Transverse colon (tissue), 4 donors: ENCODE data around the gene ZAR1. TPM values are rescaled to one million over a fixed set of nuclear protein-coding genes. Genes with fewer than 3 reads are reported as not detected.

Experiments used
- DNase-seq: peaks from one replicate; pipeline ENCODE4 v3.0.0-alpha.2; 2019
- H3K27ac ChIP-seq, 4 donors: fragments of 200-600 bp; sonication (generic); 2 replicates each; pipeline ENCODE4 v1.5.1; 2016 to 2018; ENCODE audit warnings: inconsistent platforms in 4 of 4
- H3K27me3 ChIP-seq: fragments of 200-600 bp; sonication (generic); 2 replicates; pipeline ENCODE4 v1.5.1; 2017; ENCODE audit warnings: inconsistent platforms
- H3K36me3 ChIP-seq, 4 donors: fragments of 200-600 bp; sonication (generic); 2 replicates each; pipeline ENCODE4 v1.5.1; 2017 to 2019; ENCODE audit warnings: inconsistent platforms in 4 of 4
- H3K4me1 ChIP-seq, 4 donors: fragments of 200-600 bp; sonication (generic); 2 replicates each; pipeline ENCODE4 v1.5.1; 2017 to 2020; ENCODE audit warnings: inconsistent platforms in 4 of 4
- H3K4me3 ChIP-seq, 4 donors: fragments of 200-600 bp; sonication (generic); 1 replicate in 1 of 4; 2 replicates in 3 of 4; pipeline versions ENCODE4 v1.5.1 to v1.6.1; 2017 to 2019; ENCODE audit warnings: inconsistent platforms in 4 of 4
- H3K9me3 ChIP-seq, 2 donors: fragments of 200-600 bp; sonication (generic); 2 replicates each; pipeline ENCODE4 v1.5.1; 2017 to 2019; ENCODE audit warnings: inconsistent platforms in 2 of 2
- EP300 ChIP-seq: sonication (generic); formaldehyde crosslinking; IDR thresholded peaks from one replicate; pipeline ENCODE4 v1.6.1; 2017; ENCODE audit warnings: antibody characterized with exemption, low read depth
- POLR2A ChIP-seq: fragments of 450-650 bp; IDR thresholded peaks from one replicate; pipeline ENCODE4 v1.6.1; 2016; ENCODE audit warnings: antibody characterized with exemption, mild to moderate bottlenecking, moderate library complexity
- POLR2AphosphoS5 ChIP-seq, 3 donors: sonication (generic); formaldehyde crosslinking; IDR thresholded peaks; one replicate each; pipeline ENCODE4 v1.6.1; 2016; ENCODE audit warnings: antibody characterized with exemption in 3 of 3
- WGBS, 2 donors: methylation state at CpG; one replicate each; pipeline ENCODE4 v1.1.5; 2018; ENCODE audit warnings: low coverage in 1 of 2; 5-methylcytosine and 5-hydroxymethylcytosine counted together
- in situ Hi-C, 4 donors: fragments of 200-750 bp; cut with MboI; loops; one replicate each; pipeline versions ENCODE4 v1.15.0 to v1.15.1; 2017; ENCODE audit warnings: low sequenced_read_pairs in 3 of 4, low pct_ligation_motif_present in 1 of 4, low pct_unique_long_range_greater_than_20kb in 1 of 4
- intact Hi-C: fragments of 100-400 bp; cut with DNase I; formaldehyde crosslinking; loops from one replicate; pipeline ENCODE4 v1.15.1; 2023; ENCODE audit warnings: low total_unique reads
- total RNA-seq, 4 donors: library from RNA; depleted of rRNA; stranded (reverse); fragments of >200 nt; gene quantifications; one replicate each; pipeline ENCODE4 v1.1.0, GENCODE V29; 2016
- TF ChIP-seq, protein P1 (sequence below), 5 experiments: fragments of 200-600 bp in 3 of 5; fragments of 450-650 bp in 2 of 5; sonication (generic) in 3 of 5; IDR thresholded peaks; 1 replicate in 2 of 5; 2 replicates in 3 of 5; pipeline ENCODE4 v1.5.1; 2016 to 2017; ENCODE audit warnings: antibody characterized with exemption in 5 of 5, inconsistent platforms in 3 of 5, mild to moderate bottlenecking in 2 of 5, moderate library complexity in 1 of 5

Gene ZAR1
- total RNA-seq, 4 donors from 2014 or later, result not detected

DNA sequence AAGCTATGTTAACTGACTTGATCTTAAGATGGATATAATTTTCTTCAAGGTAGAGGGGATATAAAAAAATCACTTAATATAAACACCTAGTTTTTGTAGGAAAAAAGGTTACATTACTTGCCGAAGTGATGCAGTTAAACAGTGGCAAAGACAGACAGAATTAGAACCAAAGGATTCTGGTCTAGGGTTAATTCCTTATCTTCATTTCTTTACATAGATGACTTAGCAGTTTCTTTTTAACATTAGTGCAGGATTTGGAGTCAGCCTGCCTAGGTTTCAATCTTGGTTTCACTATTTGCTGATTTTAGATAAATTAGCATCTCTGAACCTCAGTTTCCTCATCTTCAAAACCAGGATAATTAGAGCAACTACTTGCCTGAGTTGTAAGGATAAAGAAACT is 14.3 kb downstream of the ZAR1 start:
- Histone ChIP-seq H3K27ac (no peak overlapping the region), H3K4me1 (no peaks in the 10 kb centered on the region), H3K36me3 (peaks cover 0 to 42% (median 23%) of the 10 kb centered on the region in 4 donors), H3K9me3 (no peaks in the 10 kb centered on the region), H3K4me3 (no peak overlapping the region), H3K27me3 (no peaks in the 10 kb centered on the region)
- TF ChIP-seq POLR2AphosphoS5 (IDR thresholded peaks at IDR 0.05), result no peak
- TF ChIP-seq EP300, result no peak
- TF ChIP-seq, protein P1, sequence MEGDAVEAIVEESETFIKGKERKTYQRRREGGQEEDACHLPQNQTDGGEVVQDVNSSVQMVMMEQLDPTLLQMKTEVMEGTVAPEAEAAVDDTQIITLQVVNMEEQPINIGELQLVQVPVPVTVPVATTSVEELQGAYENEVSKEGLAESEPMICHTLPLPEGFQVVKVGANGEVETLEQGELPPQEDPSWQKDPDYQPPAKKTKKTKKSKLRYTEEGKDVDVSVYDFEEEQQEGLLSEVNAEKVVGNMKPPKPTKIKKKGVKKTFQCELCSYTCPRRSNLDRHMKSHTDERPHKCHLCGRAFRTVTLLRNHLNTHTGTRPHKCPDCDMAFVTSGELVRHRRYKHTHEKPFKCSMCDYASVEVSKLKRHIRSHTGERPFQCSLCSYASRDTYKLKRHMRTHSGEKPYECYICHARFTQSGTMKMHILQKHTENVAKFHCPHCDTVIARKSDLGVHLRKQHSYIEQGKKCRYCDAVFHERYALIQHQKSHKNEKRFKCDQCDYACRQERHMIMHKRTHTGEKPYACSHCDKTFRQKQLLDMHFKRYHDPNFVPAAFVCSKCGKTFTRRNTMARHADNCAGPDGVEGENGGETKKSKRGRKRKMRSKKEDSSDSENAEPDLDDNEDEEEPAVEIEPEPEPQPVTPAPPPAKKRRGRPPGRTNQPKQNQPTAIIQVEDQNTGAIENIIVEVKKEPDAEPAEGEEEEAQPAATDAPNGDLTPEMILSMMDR (IDR thresholded peaks at IDR 0.05), result no peak
- TF ChIP-seq POLR2A, result no peak
- intact Hi-C loops, result no loop called here
- in situ Hi-C loops, result loop anchor here in 1 of 4 donors (25.0 kb wide), 1 partner anchor 617 kb away; no protein-coding TSS in a partner anchor
- 25 to 44% methylated on average over 1 of the region's 1 CpG for WGBS, 2 donors
- no peak for DNase-seq

DNA sequence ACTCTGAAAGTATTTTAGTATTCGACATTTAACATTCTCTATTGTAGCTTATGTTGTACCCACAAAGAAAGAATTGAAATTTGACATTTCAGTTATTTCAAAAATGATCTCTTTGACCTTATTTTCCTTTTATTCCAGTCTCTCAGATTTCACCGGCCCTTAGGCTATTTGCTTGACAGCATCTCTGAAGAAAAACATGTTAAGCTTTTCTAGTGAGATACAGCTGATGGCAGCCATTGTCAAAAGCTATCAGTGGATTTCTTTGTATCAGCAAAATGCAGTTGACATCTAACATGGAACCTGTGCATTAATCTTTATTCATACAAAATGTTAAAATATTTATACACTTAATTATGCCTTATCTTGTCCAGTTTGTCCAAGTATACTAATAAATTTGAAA is 16.7 kb downstream of the ZAR1 start:
- Histone ChIP-seq H3K36me3 (peaks cover 0 to 50% (median 32%) of the 10 kb centered on the region in 4 donors), H3K9me3 (no peaks in the 10 kb centered on the region), H3K4me3 (no peak overlapping the region), H3K27me3 (no peaks in the 10 kb centered on the region), H3K27ac (no peak overlapping the region), H3K4me1 (no peaks in the 10 kb centered on the region)
- in situ Hi-C loops, result loop anchor here in 1 of 4 donors (25.0 kb wide), 1 partner anchor 619 kb away; no protein-coding TSS in a partner anchor
- no peak for TF ChIP-seq POLR2AphosphoS5 (IDR thresholded peaks at IDR 0.05)
- TF ChIP-seq EP300, result no peak
- TF ChIP-seq POLR2A, result no peak
- TF ChIP-seq, protein P1 (IDR thresholded peaks at IDR 0.05), result no peak
- intact Hi-C loops, result no loop called here
- DNase-seq, result no peak
- 80 to 97% methylated on average over 2 of the region's 2 CpGs for WGBS, 2 donors

DNA sequence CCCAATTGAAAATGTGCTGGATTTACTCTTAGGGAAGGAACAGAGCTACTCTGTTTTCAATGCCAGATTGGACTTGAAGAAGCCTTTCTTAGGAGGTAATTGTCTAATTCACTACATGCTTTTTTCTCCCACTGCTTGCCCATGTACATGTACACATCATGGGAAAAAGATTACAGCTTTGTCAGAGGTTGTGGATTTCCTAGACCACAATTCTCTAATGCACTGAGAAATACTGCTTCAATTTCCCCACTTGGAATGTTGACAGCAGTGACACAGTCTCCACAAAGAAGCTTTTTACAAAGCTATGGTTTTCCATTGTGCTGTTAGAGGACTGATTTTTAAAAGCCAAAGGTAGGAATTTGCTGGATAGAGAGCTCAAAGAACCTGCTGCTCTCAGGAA is 19.5 kb downstream of the ZAR1 start:
- Histone ChIP-seq H3K4me3 (no peak overlapping the region), H3K4me1 (no peaks in the 10 kb centered on the region), H3K9me3 (no peaks in the 10 kb centered on the region), H3K27ac (no peak overlapping the region), H3K27me3 (no peaks in the 10 kb centered on the region), H3K36me3 (peaks cover 0 to 72% (median 43%) of the 10 kb centered on the region in 4 donors)
- intact Hi-C loops, result no loop called here
- DNase-seq, result no peak
- no peak for TF ChIP-seq POLR2A
- TF ChIP-seq, protein P1 (IDR thresholded peaks at IDR 0.05), result no peak
- TF ChIP-seq EP300, result no peak
- in situ Hi-C loops, result loop anchor here in 1 of 4 donors (25.0 kb wide), 1 partner anchor 622 kb away; no protein-coding TSS in a partner anchor

DNA sequence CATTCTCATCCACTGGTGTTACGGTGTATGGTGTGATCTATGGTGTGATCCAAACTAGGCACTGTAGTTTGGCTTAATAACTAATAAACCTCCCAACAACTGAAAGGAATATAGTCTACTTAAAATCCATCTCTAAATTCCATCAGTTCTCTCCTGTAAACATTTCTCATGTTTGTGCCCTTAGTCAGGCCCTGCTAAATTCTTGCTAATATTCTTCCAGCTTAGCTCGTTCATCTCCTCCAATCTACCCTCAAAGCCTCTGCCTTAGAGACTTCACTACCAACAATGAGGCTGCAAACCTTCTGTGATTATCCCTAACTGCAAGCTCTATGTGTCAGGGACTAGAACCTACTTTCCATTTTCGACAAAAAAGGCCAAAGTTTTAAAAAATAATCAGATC is 28.1 kb downstream of the ZAR1 start:
- Histone ChIP-seq H3K36me3 (peaks cover 0 to 76% (median 36%) of the 10 kb centered on the region in 4 donors), H3K27ac (no peak overlapping the region), H3K4me3 (no peak overlapping the region), H3K4me1 (no peaks in the 10 kb centered on the region), H3K27me3 (no peaks in the 10 kb centered on the region), H3K9me3 (no peaks in the 10 kb centered on the region)
- WGBS, 2 donors, result 91 to 100% methylated on average over 1 to 3 of the region's 3 CpGs
- DNase-seq, result no peak
- intact Hi-C loops (no loop called here), in situ Hi-C loops (loop anchor here in 1 of 4 donors (25.0 kb wide), 1 partner anchor 631 kb away; no protein-coding TSS in a partner anchor)
- TF ChIP-seq, protein P1 (IDR thresholded peaks at IDR 0.05), result no peak
- peak in 1 of 3 donors; percentile 5 for TF ChIP-seq POLR2AphosphoS5 (IDR thresholded peaks at IDR 0.05)
